Measurements from ENCODE around the gene UBE2E2. TPM values are rescaled to one million over a fixed set of nuclear protein-coding genes. Genes with fewer than 3 reads are reported as not detected.

UBE2E2 gene
- total RNA-seq, 1 donor from 2014 or later: 13.9 TPM

- intact Hi-C loops (cut with micrococcal nuclease): no loop called here
- H3K9me3 Mint-ChIP-seq: no peaks in the 10 kb centered on the region
- H3K4me1 Mint-ChIP-seq (ENCODE audit: low read depth): peaks cover 9% of the 10 kb centered on the region
- no peak for DNase-seq (ENCODE audit: low spot score)
- H3K36me3 Mint-ChIP-seq (ENCODE audit: low read depth): no peaks in the 10 kb centered on the region
- H3K4me3 Mint-ChIP-seq: no peak overlapping the region
- H3K27me3 Mint-ChIP-seq (ENCODE audit: insufficient read depth): peaks cover 10% of the 10 kb centered on the region
- no peak overlapping the region for H3K27ac Mint-ChIP-seq
Observed at GRCh38 chr3:23405081-23405480, 202.0 kb downstream of the UBE2E2 start.

GRCh38 chr3:23406601-23407000, 203.5 kb downstream of the UBE2E2 start:
- DNase-seq (ENCODE audit: low spot score): no peak
- intact Hi-C loops (cut with micrococcal nuclease): no loop called here
- Mint-ChIP-seq H3K4me1 (ENCODE audit: low read depth) (peaks cover 9% of the 10 kb centered on the region), H3K27me3 (ENCODE audit: insufficient read depth) (peaks cover 10% of the 10 kb centered on the region), H3K4me3 (no peak overlapping the region), H3K9me3 (no peaks in the 10 kb centered on the region), H3K36me3 (ENCODE audit: low read depth) (no peaks in the 10 kb centered on the region), H3K27ac (no peak overlapping the region)

- no peak overlapping the region for H3K27ac Mint-ChIP-seq
- peaks cover 6% of the 10 kb centered on the region for H3K9me3 Mint-ChIP-seq
- DNase-seq (ENCODE audit: low spot score): no peak
- no peak overlapping the region for H3K4me3 Mint-ChIP-seq
- H3K4me1 Mint-ChIP-seq (ENCODE audit: low read depth): no peaks in the 10 kb centered on the region
- intact Hi-C loops (cut with micrococcal nuclease): no loop called here
- H3K36me3 Mint-ChIP-seq (ENCODE audit: low read depth): no peaks in the 10 kb centered on the region
- H3K27me3 Mint-ChIP-seq (ENCODE audit: insufficient read depth): no peaks in the 10 kb centered on the region
Observed at GRCh38 chr3:23418026-23418425, 214.9 kb downstream of the UBE2E2 start.

GRCh38 chr3:23421811-23422516, 218.8 kb downstream of the UBE2E2 start:
- no peaks in the 10 kb centered on the region for H3K27me3 Mint-ChIP-seq (ENCODE audit: insufficient read depth)
- no peak overlapping the region for H3K4me3 Mint-ChIP-seq
- no peaks in the 10 kb centered on the region for H3K36me3 Mint-ChIP-seq (ENCODE audit: low read depth)
- DNase-seq (ENCODE audit: low spot score): no peak
- no peaks in the 10 kb centered on the region for H3K9me3 Mint-ChIP-seq
- no peaks in the 10 kb centered on the region for H3K4me1 Mint-ChIP-seq (ENCODE audit: low read depth)
- no peak overlapping the region for H3K27ac Mint-ChIP-seq
- intact Hi-C loops (cut with micrococcal nuclease): no loop called here

DNA sequence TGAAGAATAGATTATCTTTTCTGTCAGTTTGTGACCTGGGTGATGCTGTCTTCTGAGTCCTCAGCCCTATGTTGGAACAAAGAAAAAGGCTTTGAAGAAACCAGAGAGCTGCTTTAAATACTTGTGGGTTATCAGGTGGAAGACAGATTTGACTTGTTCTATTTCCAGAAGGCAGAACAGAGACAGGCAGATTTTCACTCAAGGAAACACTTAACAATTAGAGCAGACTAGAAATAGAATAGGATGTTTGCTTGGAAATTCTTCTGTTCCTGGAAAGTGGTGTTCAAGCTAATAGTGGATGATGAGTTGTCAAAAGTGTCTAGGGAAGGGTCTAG, 219.4 kb downstream of the UBE2E2 start:
- DNase-seq (ENCODE audit: low spot score): no peak
- Mint-ChIP-seq H3K27ac (no peak overlapping the region), H3K9me3 (no peaks in the 10 kb centered on the region), H3K4me1 (ENCODE audit: low read depth) (no peaks in the 10 kb centered on the region), H3K36me3 (ENCODE audit: low read depth) (no peaks in the 10 kb centered on the region), H3K4me3 (no peak overlapping the region), H3K27me3 (ENCODE audit: insufficient read depth) (no peaks in the 10 kb centered on the region)
- intact Hi-C loops (cut with micrococcal nuclease): no loop called here

DNA sequence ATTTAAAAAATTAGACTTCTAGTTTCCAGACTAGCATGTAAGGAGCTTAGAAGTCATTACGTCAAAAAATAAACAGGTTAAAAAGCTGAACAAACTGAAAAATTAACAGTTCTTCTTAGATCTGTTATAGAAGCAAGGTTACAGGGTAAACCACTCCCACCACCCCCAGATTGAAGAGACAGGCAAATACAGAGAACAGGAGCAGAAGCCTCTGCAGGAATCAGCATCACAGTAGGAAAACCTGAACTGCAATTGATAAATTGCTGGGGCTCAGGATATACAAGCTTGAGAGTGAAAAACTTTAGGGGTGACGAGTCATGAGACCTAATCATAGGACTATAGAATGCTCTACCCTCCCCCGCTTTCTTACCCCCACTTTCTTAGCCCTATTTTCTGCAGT, 222.3 kb downstream of the UBE2E2 start:
- no peaks in the 10 kb centered on the region for H3K36me3 Mint-ChIP-seq (ENCODE audit: low read depth)
- intact Hi-C loops (cut with micrococcal nuclease): no loop called here
- no peaks in the 10 kb centered on the region for H3K4me1 Mint-ChIP-seq (ENCODE audit: low read depth)
- no peak overlapping the region for H3K4me3 Mint-ChIP-seq
- no peak overlapping the region for H3K27ac Mint-ChIP-seq
- H3K9me3 Mint-ChIP-seq: no peaks in the 10 kb centered on the region
- no peaks in the 10 kb centered on the region for H3K27me3 Mint-ChIP-seq (ENCODE audit: insufficient read depth)
- no peak for DNase-seq (ENCODE audit: low spot score)

GRCh38 chr3:23430781-23431398, 227.8 kb downstream of the UBE2E2 start:
- Mint-ChIP-seq H3K36me3 (ENCODE audit: low read depth) (no peaks in the 10 kb centered on the region), H3K4me1 (ENCODE audit: low read depth) (peaks cover 14% of the 10 kb centered on the region), H3K9me3 (no peaks in the 10 kb centered on the region), H3K4me3 (no peak overlapping the region), H3K27ac (no peak overlapping the region), H3K27me3 (ENCODE audit: insufficient read depth) (no peaks in the 10 kb centered on the region)
- intact Hi-C loops (cut with micrococcal nuclease): no loop called here
- DNase-seq (ENCODE audit: low spot score): no peak

DNA sequence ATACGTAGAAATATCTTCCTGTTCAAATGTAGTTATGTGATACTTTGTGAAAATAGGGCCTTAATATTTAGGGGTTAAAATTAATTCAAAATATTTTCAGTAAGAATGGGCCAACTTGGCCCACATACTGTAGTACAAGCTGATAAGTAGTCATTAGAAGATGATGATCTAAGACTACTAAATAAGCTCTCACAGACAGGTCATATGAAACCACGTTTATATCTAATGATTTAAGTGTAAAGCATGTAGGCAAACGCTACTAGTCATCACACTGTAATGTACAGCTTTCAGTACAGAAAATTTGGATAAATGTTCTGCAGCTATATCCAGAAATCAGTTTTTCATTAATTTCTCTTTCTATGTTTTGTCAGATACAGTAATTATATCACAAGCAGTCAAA, 228.6 kb downstream of the UBE2E2 start:
- intact Hi-C loops (cut with micrococcal nuclease): no loop called here
- Mint-ChIP-seq H3K4me1 (ENCODE audit: low read depth) (peaks cover 14% of the 10 kb centered on the region), H3K27me3 (ENCODE audit: insufficient read depth) (no peaks in the 10 kb centered on the region), H3K36me3 (ENCODE audit: low read depth) (no peaks in the 10 kb centered on the region), H3K4me3 (no peak overlapping the region), H3K9me3 (no peaks in the 10 kb centered on the region), H3K27ac (no peak overlapping the region)
- no peak for DNase-seq (ENCODE audit: low spot score)

DNA sequence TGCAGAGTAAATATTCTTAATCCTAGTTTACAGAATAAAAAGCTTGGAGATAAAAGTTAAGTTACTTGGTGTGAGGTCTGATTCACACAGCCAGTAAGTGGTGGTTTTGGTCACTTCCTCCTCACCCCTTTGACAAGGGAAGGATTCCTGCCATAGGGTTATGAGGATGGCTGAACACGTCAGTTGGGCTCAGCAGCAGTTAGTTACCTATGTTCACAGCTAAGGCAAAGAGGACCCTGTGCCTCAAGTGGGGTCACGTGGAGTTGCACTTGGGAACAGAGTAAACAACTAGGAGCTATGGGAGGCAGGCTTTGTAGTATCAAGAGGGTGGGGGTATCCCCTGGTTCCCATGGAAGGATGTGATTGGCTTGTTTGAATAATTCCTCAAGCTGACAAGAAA, 232.2 kb downstream of the UBE2E2 start:
- Mint-ChIP-seq H3K27ac (no peak overlapping the region), H3K4me3 (no peak overlapping the region), H3K27me3 (ENCODE audit: insufficient read depth) (peaks cover 4% of the 10 kb centered on the region), H3K4me1 (ENCODE audit: low read depth) (peaks cover 25% of the 10 kb centered on the region), H3K9me3 (no peaks in the 10 kb centered on the region), H3K36me3 (ENCODE audit: low read depth) (no peaks in the 10 kb centered on the region)
- DNase-seq (ENCODE audit: low spot score): no peak
- intact Hi-C loops (cut with micrococcal nuclease): no loop called here

DNA sequence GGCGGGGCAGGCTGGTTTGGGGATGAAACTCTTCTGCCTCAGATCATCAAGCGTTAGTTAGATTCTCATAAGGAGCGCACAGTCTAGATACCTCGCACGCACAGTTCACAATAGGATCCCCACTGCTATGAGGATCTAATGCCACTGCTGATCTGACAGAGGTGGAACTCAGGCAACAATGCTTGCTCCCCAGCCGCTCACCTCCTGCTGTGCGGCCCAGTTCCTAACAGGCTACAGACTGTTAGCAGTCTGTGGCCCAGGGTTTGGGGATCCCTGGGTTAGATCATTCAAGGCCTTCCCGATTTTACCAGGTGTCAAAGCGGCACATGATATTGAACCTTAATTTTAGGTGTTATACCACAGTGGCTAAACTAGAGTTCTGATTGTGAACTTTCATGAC, 232.8 kb downstream of the UBE2E2 start:
- DNase-seq (ENCODE audit: low spot score): no peak
- Mint-ChIP-seq H3K9me3 (no peaks in the 10 kb centered on the region), H3K27ac (no peak overlapping the region), H3K4me1 (ENCODE audit: low read depth) (peaks cover 27% of the 10 kb centered on the region), H3K4me3 (no peak overlapping the region), H3K27me3 (ENCODE audit: insufficient read depth) (peaks cover 4% of the 10 kb centered on the region), H3K36me3 (ENCODE audit: low read depth) (no peaks in the 10 kb centered on the region)
- intact Hi-C loops (cut with micrococcal nuclease): no loop called here

GRCh38 chr3:23437484-23438145, 234.5 kb downstream of the UBE2E2 start:
- Mint-ChIP-seq H3K4me1 (ENCODE audit: low read depth) (peaks cover 29% of the 10 kb centered on the region), H3K27me3 (ENCODE audit: insufficient read depth) (peaks cover 4% of the 10 kb centered on the region), H3K9me3 (no peaks in the 10 kb centered on the region), H3K36me3 (ENCODE audit: low read depth) (no peaks in the 10 kb centered on the region), H3K4me3 (no peak overlapping the region), H3K27ac (no peak overlapping the region)
- intact Hi-C loops (cut with micrococcal nuclease): no loop called here
- no peak for DNase-seq (ENCODE audit: low spot score)

- Mint-ChIP-seq H3K36me3 (ENCODE audit: low read depth) (no peaks in the 10 kb centered on the region), H3K27ac (no peak overlapping the region), H3K4me3 (no peak overlapping the region), H3K4me1 (ENCODE audit: low read depth) (peaks cover 38% of the 10 kb centered on the region), H3K9me3 (no peaks in the 10 kb centered on the region), H3K27me3 (ENCODE audit: insufficient read depth) (peaks cover 4% of the 10 kb centered on the region)
- intact Hi-C loops (cut with micrococcal nuclease): no loop called here
- no peak for DNase-seq (ENCODE audit: low spot score)
Observed at GRCh38 chr3:23438657-23439056, 235.5 kb downstream of the UBE2E2 start.

GRCh38 chr3:23439080-23439479, 236.0 kb downstream of the UBE2E2 start:
- H3K9me3 Mint-ChIP-seq: no peaks in the 10 kb centered on the region
- intact Hi-C loops (cut with micrococcal nuclease): no loop called here
- H3K4me3 Mint-ChIP-seq: no peak overlapping the region
- H3K36me3 Mint-ChIP-seq (ENCODE audit: low read depth): no peaks in the 10 kb centered on the region
- H3K27me3 Mint-ChIP-seq (ENCODE audit: insufficient read depth): peaks cover 7% of the 10 kb centered on the region
- peaks cover 38% of the 10 kb centered on the region for H3K4me1 Mint-ChIP-seq (ENCODE audit: low read depth)
- no peak for DNase-seq (ENCODE audit: low spot score)
- no peak overlapping the region for H3K27ac Mint-ChIP-seq

Data from activated T-helper 1 cell treated with anti-CD3 and anti-CD28 coated beads, Interleukin-12 subunit alpha, Interleukin-12 subunit beta, Interleukin-2, Interleukin-4 antibody, amounts not matched to agents 30 ng/mL and 10 ng/mL and 1 ng/mL, durations not matched to agents 14 hours and 24 hours and 36 hours (primary cell).